ENCODE measurements around the gene MAP7D3.

The MAP7D3 gene

DNA sequence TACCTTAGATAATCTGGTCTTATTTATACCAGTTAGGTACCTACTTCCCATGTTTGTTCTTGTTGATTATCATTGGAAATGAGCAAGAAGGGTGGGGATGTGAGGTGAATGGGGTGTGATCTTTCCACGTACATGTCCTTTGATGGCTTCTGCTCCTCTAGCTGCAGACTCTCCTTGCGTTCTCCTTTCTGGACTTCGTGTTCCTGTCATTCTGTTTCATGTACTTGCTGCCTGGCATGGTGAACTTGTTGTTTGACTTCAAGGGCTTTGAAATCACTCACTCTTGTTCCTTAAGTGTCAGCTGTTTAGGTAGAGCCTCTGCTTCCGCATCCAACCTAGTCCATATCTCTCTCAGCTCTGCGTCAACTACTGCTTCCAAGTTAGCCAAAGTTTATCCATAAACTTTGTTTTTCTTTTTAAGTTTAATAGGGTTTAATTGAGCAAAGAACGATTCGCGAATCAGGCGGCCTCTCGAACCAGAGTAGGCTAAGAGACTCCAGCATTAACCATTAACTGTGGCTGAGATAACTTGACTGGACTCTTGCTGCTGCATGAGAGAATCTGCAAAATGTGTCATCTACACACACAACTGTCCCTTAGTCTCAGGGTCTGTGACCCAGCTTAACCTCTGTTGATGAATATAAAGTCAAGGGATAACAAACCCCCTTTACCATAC is 61.0 kb downstream of the MAP7D3 start:
- no peak for TF ChIP-seq ARNTL (CRISPR knock-in tag; IDR thresholded peaks at IDR 0.05; ENCODE audit: borderline replicate concordance, low read depth)
- no peak for TF ChIP-seq RARB (CRISPR knock-in tag; IDR thresholded peaks at IDR 0.05)
- TF ChIP-seq SNAI2 (CRISPR knock-in tag; IDR thresholded peaks at IDR 0.05), result no peak
- TF ChIP-seq TSHZ2 (CRISPR knock-in tag; IDR thresholded peaks at IDR 0.05), result no peak
- no peak for TF ChIP-seq POU6F1 (CRISPR knock-in tag; IDR thresholded peaks at IDR 0.05; ENCODE audit: borderline replicate concordance, low read depth)
- no peak for TF ChIP-seq BACH2 (CRISPR knock-in tag; IDR thresholded peaks at IDR 0.05; ENCODE audit: borderline replicate concordance)
- TF ChIP-seq ZC3H10 (CRISPR knock-in tag; IDR thresholded peaks at IDR 0.05), result no peak
- TF ChIP-seq, protein P1, sequence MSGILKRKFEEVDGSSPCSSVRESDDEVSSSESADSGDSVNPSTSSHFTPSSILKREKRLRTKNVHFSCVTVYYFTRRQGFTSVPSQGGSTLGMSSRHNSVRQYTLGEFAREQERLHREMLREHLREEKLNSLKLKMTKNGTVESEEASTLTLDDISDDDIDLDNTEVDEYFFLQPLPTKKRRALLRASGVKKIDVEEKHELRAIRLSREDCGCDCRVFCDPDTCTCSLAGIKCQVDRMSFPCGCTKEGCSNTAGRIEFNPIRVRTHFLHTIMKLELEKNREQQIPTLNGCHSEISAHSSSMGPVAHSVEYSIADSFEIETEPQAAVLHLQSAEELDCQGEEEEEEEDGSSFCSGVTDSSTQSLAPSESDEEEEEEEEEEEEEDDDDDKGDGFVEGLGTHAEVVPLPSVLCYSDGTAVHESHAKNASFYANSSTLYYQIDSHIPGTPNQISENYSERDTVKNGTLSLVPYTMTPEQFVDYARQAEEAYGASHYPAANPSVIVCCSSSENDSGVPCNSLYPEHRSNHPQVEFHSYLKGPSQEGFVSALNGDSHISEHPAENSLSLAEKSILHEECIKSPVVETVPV (CRISPR knock-in tag; IDR thresholded peaks at IDR 0.05), result no peak
- TF ChIP-seq GLIS3 (CRISPR knock-in tag; IDR thresholded peaks at IDR 0.05), result no peak
- TF ChIP-seq ZFP30 (CRISPR knock-in tag; IDR thresholded peaks at IDR 0.05), result no peak
- no peak for TF ChIP-seq ESRRG (CRISPR knock-in tag; IDR thresholded peaks at IDR 0.05)
- TF ChIP-seq TCF4 (CRISPR knock-in tag; IDR thresholded peaks at IDR 0.05; ENCODE audit: borderline replicate concordance), result no peak
- TF ChIP-seq ZNF70 (CRISPR knock-in tag; IDR thresholded peaks at IDR 0.05), result no peak
- TF ChIP-seq ZNF565 (CRISPR knock-in tag; conservative IDR thresholded peaks at IDR 0.05; ENCODE audit: low read depth), result no peak
- ATAC-seq, result no peak

GRCh38 chrX:136189222-136189621 is 62.0 kb downstream of the MAP7D3 start:
- no peak for TF ChIP-seq TSHZ2 (CRISPR knock-in tag; IDR thresholded peaks at IDR 0.05)
- TF ChIP-seq, protein P2, sequence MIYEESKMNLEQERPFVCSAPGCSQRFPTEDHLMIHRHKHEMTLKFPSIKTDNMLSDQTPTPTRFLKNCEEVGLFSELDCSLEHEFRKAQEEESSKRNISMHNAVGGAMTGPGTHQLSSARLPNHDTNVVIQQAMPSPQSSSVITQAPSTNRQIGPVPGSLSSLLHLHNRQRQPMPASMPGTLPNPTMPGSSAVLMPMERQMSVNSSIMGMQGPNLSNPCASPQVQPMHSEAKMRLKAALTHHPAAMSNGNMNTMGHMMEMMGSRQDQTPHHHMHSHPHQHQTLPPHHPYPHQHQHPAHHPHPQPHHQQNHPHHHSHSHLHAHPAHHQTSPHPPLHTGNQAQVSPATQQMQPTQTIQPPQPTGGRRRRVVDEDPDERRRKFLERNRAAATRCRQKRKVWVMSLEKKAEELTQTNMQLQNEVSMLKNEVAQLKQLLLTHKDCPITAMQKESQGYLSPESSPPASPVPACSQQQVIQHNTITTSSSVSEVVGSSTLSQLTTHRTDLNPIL (CRISPR knock-in tag; IDR thresholded peaks at IDR 0.05; ENCODE audit: low read depth), result no peak
- no peak for TF ChIP-seq ZFP30 (CRISPR knock-in tag; IDR thresholded peaks at IDR 0.05)
- TF ChIP-seq SNAI2 (CRISPR knock-in tag; IDR thresholded peaks at IDR 0.05), result no peak
- no peak for TF ChIP-seq ISL1 (CRISPR knock-in tag; IDR thresholded peaks at IDR 0.05)
- TF ChIP-seq CSDC2 (CRISPR knock-in tag; IDR thresholded peaks at IDR 0.05), result no peak
- TF ChIP-seq POU6F1 (CRISPR knock-in tag; IDR thresholded peaks at IDR 0.05; ENCODE audit: borderline replicate concordance, low read depth), result no peak
- no peak for TF ChIP-seq PATZ1 (CRISPR knock-in tag; IDR thresholded peaks at IDR 0.05; ENCODE audit: borderline replicate concordance)
- no peak for TF ChIP-seq ZC3H10 (CRISPR knock-in tag; IDR thresholded peaks at IDR 0.05)
- no peak for TF ChIP-seq BACH2 (CRISPR knock-in tag; IDR thresholded peaks at IDR 0.05; ENCODE audit: borderline replicate concordance)
- no peak for TF ChIP-seq RARB (CRISPR knock-in tag; IDR thresholded peaks at IDR 0.05)
- TF ChIP-seq OSR1 (CRISPR knock-in tag; IDR thresholded peaks at IDR 0.05), result no peak
- no peak for TF ChIP-seq ARNTL (CRISPR knock-in tag; IDR thresholded peaks at IDR 0.05; ENCODE audit: borderline replicate concordance, low read depth)
- no peak for TF ChIP-seq ZFP3 (CRISPR knock-in tag; IDR thresholded peaks at IDR 0.05)
- TF ChIP-seq ZNF70 (CRISPR knock-in tag; IDR thresholded peaks at IDR 0.05), result no peak
- TF ChIP-seq, protein P1 (CRISPR knock-in tag; IDR thresholded peaks at IDR 0.05), result no peak
- TF ChIP-seq TCF4 (CRISPR knock-in tag; IDR thresholded peaks at IDR 0.05; ENCODE audit: borderline replicate concordance), result no peak
- ATAC-seq, result no peak

All from SK-N-SH treated with all-trans-retinoic acid at 6 μM for 48 hours (cell line).